WTC11 (cell line): Measurements from ENCODE around the gene CD44. TPM values are rescaled to one million over a fixed set of nuclear protein-coding genes. Genes with fewer than 3 reads are reported as not detected.

Experiments
- ATAC-seq: fragments of 200-7000 bp; cut with Tn5 transposase; 2 replicates; pipeline ENCODE4 v1.10.0; 2021; ENCODE audit warnings: mild to moderate bottlenecking, moderate library complexity
- CTCF ChIA-PET: fragments of 300-600 bp; sonication (Branson Sonifier 250); formaldehyde crosslinking; loops from one replicate; lab custom pipeline; 2021; ENCODE audit warnings: antibody characterized with exemption; lab: Charles Lee
- POLR2A ChIA-PET: fragments of 350-600 bp; sonication (Branson Sonifier 250); formaldehyde crosslinking; loops from one replicate; lab custom pipeline; 2021; ENCODE audit warnings: antibody characterized with exemption; lab: Charles Lee
- DNase-seq: peaks from one replicate; pipeline ENCODE4 v3.0.0; 2021; ENCODE audit warnings: low spot score
- H3K27ac Mint-ChIP-seq: 2 replicates; pipeline ENCODE4 v1.8.0; 2021; ENCODE audit warnings: mixed read lengths
- H3K27me3 Mint-ChIP-seq: 2 replicates; pipeline ENCODE4 v1.8.0; 2021; ENCODE audit warnings: low read depth, mild to moderate bottlenecking, moderate library complexity, mixed read lengths
- H3K36me3 Mint-ChIP-seq: 2 replicates; pipeline ENCODE4 v1.8.0; 2021; ENCODE audit warnings: mixed read lengths
- H3K4me1 Mint-ChIP-seq: 2 replicates; pipeline ENCODE4 v1.8.0; 2022; ENCODE audit warnings: mixed read lengths
- H3K4me3 Mint-ChIP-seq: 2 replicates; pipeline ENCODE4 v1.8.0; 2021; ENCODE audit warnings: mild to moderate bottlenecking, moderate library complexity, mixed read lengths
- H3K9me3 Mint-ChIP-seq: 2 replicates; pipeline ENCODE4 v1.8.0; 2021; ENCODE audit warnings: mixed read lengths
- AFF4 ChIP-seq: sonication (generic); formaldehyde crosslinking; IDR thresholded peaks from 2 replicates; pipeline ENCODE4 v1.8.1; 2023; ENCODE audit warnings: mild to moderate bottlenecking, missing genetic modification reagents, borderline replicate concordance
- ATF1 ChIP-seq: sonication (generic); formaldehyde crosslinking; IDR thresholded peaks from 2 replicates; pipeline ENCODE4 v1.8.1; 2023; ENCODE audit warnings: mild to moderate bottlenecking, moderate library complexity, missing genetic modification reagents
- CBFB ChIP-seq: sonication (generic); formaldehyde crosslinking; IDR thresholded peaks from 2 replicates; pipeline ENCODE4 v1.8.1; 2022; ENCODE audit warnings: mild to moderate bottlenecking, low read depth, missing genetic modification reagents
- FOXK1 ChIP-seq: sonication (generic); formaldehyde crosslinking; IDR thresholded peaks from 2 replicates; pipeline ENCODE4 v1.8.0; 2022; ENCODE audit warnings: mild to moderate bottlenecking, moderate library complexity, missing genetic modification reagents
- FOXP1 ChIP-seq: sonication (generic); formaldehyde crosslinking; IDR thresholded peaks from 2 replicates; pipeline ENCODE4 v1.8.0; 2022; ENCODE audit warnings: missing genetic modification reagents, mild to moderate bottlenecking, moderate library complexity, borderline replicate concordance
- GABPB1 ChIP-seq: sonication (generic); formaldehyde crosslinking; IDR thresholded peaks from 2 replicates; pipeline ENCODE4 v1.8.1; 2023; ENCODE audit warnings: mild to moderate bottlenecking, missing genetic modification reagents
- KAT7 ChIP-seq: sonication (generic); formaldehyde crosslinking; IDR thresholded peaks from 2 replicates; pipeline ENCODE4 v1.8.1; 2023; ENCODE audit warnings: missing genetic modification reagents, mild to moderate bottlenecking, borderline replicate concordance
- MAX ChIP-seq: sonication (generic); formaldehyde crosslinking; IDR thresholded peaks from 2 replicates; pipeline ENCODE4 v1.8.0; 2022; ENCODE audit warnings: mild to moderate bottlenecking, missing genetic modification reagents
- NFYB ChIP-seq: sonication (generic); formaldehyde crosslinking; conservative IDR thresholded peaks from 2 replicates; pipeline ENCODE4 v1.8.0; 2022; ENCODE audit warnings: low read depth, missing genetic modification reagents
- PRRX2 ChIP-seq: fragments of 250-450 bp; sonication (Bioruptor Pico); IDR thresholded peaks from 2 replicates; pipeline ENCODE4 v1.8.0; 2021; ENCODE audit warnings: mild to moderate bottlenecking
- TCF7 ChIP-seq: sonication (generic); formaldehyde crosslinking; IDR thresholded peaks from 2 replicates; pipeline ENCODE4 v1.8.0; 2022; ENCODE audit warnings: mild to moderate bottlenecking, low read depth, missing genetic modification reagents, moderate library complexity
- ZNF121 ChIP-seq: sonication (generic); formaldehyde crosslinking; IDR thresholded peaks from 2 replicates; pipeline ENCODE4 v1.8.0; 2023; ENCODE audit warnings: missing genetic modification reagents
- ZNF317 ChIP-seq: sonication (generic); formaldehyde crosslinking; IDR thresholded peaks from 2 replicates; pipeline ENCODE4 v1.8.1; 2023; ENCODE audit warnings: low read depth, mild to moderate bottlenecking, moderate library complexity, missing genetic modification reagents, borderline replicate concordance
- ZNF396 ChIP-seq: fragments of 250-450 bp; sonication (Bioruptor Pico); IDR thresholded peaks from 2 replicates; pipeline ENCODE4 v1.8.0; 2021; ENCODE audit warnings: mild to moderate bottlenecking, moderate library complexity, borderline replicate concordance
- total RNA-seq: library from RNA; stranded (reverse); gene quantifications from 3 replicates; pipeline ENCODE4 v1.2.3, GENCODE V29; 2021
- TF ChIP-seq, protein P1 (sequence below): sonication (generic); formaldehyde crosslinking; IDR thresholded peaks from 2 replicates; pipeline ENCODE4 v1.8.1; 2023; ENCODE audit warnings: mild to moderate bottlenecking, missing genetic modification reagents
- TF ChIP-seq, protein P2 (sequence below): sonication (generic); formaldehyde crosslinking; IDR thresholded peaks from 2 replicates; pipeline ENCODE4 v1.8.1; 2022; ENCODE audit warnings: mild to moderate bottlenecking, missing genetic modification reagents, moderate library complexity, borderline replicate concordance
- TF ChIP-seq, protein P3 (sequence below): fragments of 250-450 bp; sonication (Bioruptor Pico); IDR thresholded peaks from 2 replicates; pipeline ENCODE4 v2.1.2; 2022; ENCODE audit warnings: mild to moderate bottlenecking, moderate library complexity
- TF ChIP-seq, protein P4 (sequence below): sonication (generic); formaldehyde crosslinking; IDR thresholded peaks from 2 replicates; pipeline ENCODE4 v1.8.0; 2023; ENCODE audit warnings: mild to moderate bottlenecking, missing genetic modification reagents
- TF ChIP-seq, protein P5 (sequence below): sonication (generic); formaldehyde crosslinking; IDR thresholded peaks from 2 replicates; pipeline ENCODE4 v1.8.1; 2022; ENCODE audit warnings: mild to moderate bottlenecking, moderate library complexity, missing genetic modification reagents
- TF ChIP-seq, protein P6 (sequence below): sonication (generic); formaldehyde crosslinking; IDR thresholded peaks from 2 replicates; pipeline ENCODE4 v1.8.1; 2023; ENCODE audit warnings: mild to moderate bottlenecking, missing genetic modification reagents, moderate library complexity

CD44 gene
- total RNA-seq, 1 experiment from 2014 or later: 12.0 TPM

- TF ChIP-seq, protein P1, sequence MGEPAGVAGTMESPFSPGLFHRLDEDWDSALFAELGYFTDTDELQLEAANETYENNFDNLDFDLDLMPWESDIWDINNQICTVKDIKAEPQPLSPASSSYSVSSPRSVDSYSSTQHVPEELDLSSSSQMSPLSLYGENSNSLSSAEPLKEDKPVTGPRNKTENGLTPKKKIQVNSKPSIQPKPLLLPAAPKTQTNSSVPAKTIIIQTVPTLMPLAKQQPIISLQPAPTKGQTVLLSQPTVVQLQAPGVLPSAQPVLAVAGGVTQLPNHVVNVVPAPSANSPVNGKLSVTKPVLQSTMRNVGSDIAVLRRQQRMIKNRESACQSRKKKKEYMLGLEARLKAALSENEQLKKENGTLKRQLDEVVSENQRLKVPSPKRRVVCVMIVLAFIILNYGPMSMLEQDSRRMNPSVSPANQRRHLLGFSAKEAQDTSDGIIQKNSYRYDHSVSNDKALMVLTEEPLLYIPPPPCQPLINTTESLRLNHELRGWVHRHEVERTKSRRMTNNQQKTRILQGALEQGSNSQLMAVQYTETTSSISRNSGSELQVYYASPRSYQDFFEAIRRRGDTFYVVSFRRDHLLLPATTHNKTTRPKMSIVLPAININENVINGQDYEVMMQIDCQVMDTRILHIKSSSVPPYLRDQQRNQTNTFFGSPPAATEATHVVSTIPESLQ (CRISPR knock-in tag): no peak
- TF ChIP-seq FOXK1 (CRISPR knock-in tag) (no peak), NFYB (no peak), MAX (CRISPR knock-in tag) (no peak)
- TF ChIP-seq, protein P2, sequence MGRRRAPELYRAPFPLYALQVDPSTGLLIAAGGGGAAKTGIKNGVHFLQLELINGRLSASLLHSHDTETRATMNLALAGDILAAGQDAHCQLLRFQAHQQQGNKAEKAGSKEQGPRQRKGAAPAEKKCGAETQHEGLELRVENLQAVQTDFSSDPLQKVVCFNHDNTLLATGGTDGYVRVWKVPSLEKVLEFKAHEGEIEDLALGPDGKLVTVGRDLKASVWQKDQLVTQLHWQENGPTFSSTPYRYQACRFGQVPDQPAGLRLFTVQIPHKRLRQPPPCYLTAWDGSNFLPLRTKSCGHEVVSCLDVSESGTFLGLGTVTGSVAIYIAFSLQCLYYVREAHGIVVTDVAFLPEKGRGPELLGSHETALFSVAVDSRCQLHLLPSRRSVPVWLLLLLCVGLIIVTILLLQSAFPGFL (CRISPR knock-in tag): no peak
- TF ChIP-seq, protein P3, sequence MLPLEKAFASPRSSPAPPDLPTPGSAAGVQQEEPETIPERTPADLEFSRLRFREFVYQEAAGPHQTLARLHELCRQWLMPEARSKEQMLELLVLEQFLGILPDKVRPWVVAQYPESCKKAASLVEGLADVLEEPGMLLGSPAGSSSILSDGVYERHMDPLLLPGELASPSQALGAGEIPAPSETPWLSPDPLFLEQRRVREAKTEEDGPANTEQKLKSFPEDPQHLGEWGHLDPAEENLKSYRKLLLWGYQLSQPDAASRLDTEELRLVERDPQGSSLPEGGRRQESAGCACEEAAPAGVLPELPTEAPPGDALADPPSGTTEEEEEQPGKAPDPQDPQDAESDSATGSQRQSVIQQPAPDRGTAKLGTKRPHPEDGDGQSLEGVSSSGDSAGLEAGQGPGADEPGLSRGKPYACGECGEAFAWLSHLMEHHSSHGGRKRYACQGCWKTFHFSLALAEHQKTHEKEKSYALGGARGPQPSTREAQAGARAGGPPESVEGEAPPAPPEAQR (CRISPR knock-in tag): no peak
- TF ChIP-seq, all 79 proteins: peak for 0
Measured at GRCh38 chr11:35243774-35244173, 104.8 kb downstream of the CD44 start (continued).

- H3K27me3 Mint-ChIP-seq: no peaks in the 10 kb centered on the region; the same call in 1 of the 2 replicates
- no peak overlapping the region for H3K4me3 Mint-ChIP-seq
- H3K9me3 Mint-ChIP-seq: no peaks in the 10 kb centered on the region
- POLR2A ChIA-PET: no interaction called here
- H3K27ac Mint-ChIP-seq: no peak overlapping the region
- H3K4me1 Mint-ChIP-seq: no peaks in the 10 kb centered on the region
- CTCF ChIA-PET: no interaction called here
- H3K36me3 Mint-ChIP-seq: no peaks in the 10 kb centered on the region
- DNase-seq: no peak
- ATAC-seq: no peak
- TF ChIP-seq MAX (CRISPR knock-in tag): no peak
- no peak for TF ChIP-seq ZNF121 (CRISPR knock-in tag)
- TF ChIP-seq PRRX2 (CRISPR knock-in tag): no peak
- TF ChIP-seq, protein P4, sequence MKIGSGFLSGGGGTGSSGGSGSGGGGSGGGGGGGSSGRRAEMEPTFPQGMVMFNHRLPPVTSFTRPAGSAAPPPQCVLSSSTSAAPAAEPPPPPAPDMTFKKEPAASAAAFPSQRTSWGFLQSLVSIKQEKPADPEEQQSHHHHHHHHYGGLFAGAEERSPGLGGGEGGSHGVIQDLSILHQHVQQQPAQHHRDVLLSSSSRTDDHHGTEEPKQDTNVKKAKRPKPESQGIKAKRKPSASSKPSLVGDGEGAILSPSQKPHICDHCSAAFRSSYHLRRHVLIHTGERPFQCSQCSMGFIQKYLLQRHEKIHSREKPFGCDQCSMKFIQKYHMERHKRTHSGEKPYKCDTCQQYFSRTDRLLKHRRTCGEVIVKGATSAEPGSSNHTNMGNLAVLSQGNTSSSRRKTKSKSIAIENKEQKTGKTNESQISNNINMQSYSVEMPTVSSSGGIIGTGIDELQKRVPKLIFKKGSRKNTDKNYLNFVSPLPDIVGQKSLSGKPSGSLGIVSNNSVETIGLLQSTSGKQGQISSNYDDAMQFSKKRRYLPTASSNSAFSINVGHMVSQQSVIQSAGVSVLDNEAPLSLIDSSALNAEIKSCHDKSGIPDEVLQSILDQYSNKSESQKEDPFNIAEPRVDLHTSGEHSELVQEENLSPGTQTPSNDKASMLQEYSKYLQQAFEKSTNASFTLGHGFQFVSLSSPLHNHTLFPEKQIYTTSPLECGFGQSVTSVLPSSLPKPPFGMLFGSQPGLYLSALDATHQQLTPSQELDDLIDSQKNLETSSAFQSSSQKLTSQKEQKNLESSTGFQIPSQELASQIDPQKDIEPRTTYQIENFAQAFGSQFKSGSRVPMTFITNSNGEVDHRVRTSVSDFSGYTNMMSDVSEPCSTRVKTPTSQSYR: no peak
- TF ChIP-seq, protein P5, sequence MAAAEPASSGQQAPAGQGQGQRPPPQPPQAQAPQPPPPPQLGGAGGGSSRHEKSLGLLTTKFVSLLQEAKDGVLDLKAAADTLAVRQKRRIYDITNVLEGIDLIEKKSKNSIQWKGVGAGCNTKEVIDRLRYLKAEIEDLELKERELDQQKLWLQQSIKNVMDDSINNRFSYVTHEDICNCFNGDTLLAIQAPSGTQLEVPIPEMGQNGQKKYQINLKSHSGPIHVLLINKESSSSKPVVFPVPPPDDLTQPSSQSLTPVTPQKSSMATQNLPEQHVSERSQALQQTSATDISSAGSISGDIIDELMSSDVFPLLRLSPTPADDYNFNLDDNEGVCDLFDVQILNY (CRISPR knock-in tag): no peak
- no peak for TF ChIP-seq ZNF396 (CRISPR knock-in tag)
- no peak for TF ChIP-seq FOXP1
- no peak for TF ChIP-seq CBFB
- TF ChIP-seq, protein P1 (CRISPR knock-in tag): no peak
- TF ChIP-seq ATF1 (CRISPR knock-in tag): no peak
- TF ChIP-seq, protein P6, sequence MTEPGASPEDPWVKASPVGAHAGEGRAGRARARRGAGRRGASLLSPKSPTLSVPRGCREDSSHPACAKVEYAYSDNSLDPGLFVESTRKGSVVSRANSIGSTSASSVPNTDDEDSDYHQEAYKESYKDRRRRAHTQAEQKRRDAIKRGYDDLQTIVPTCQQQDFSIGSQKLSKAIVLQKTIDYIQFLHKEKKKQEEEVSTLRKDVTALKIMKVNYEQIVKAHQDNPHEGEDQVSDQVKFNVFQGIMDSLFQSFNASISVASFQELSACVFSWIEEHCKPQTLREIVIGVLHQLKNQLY (CRISPR knock-in tag): no peak
- no peak for TF ChIP-seq ZNF317 (CRISPR knock-in tag)
- no peak for TF ChIP-seq GABPB1 (CRISPR knock-in tag)
- no peak for TF ChIP-seq KAT7
- no peak for TF ChIP-seq AFF4
- TF ChIP-seq TCF7: no peak
- TF ChIP-seq NFYB: no peak
Measured at GRCh38 chr11:35245056-35245455, 106.1 kb downstream of the CD44 start.
